Measurements from ENCODE around the gene CADPS. TPM values are rescaled to one million over a fixed set of nuclear protein-coding genes. Genes with fewer than 3 reads are reported as not detected.

The CADPS gene
- total and polyA plus RNA-seq, 8 donors, result 0.50 to 2.9 (median 2.2) TPM

DNA sequence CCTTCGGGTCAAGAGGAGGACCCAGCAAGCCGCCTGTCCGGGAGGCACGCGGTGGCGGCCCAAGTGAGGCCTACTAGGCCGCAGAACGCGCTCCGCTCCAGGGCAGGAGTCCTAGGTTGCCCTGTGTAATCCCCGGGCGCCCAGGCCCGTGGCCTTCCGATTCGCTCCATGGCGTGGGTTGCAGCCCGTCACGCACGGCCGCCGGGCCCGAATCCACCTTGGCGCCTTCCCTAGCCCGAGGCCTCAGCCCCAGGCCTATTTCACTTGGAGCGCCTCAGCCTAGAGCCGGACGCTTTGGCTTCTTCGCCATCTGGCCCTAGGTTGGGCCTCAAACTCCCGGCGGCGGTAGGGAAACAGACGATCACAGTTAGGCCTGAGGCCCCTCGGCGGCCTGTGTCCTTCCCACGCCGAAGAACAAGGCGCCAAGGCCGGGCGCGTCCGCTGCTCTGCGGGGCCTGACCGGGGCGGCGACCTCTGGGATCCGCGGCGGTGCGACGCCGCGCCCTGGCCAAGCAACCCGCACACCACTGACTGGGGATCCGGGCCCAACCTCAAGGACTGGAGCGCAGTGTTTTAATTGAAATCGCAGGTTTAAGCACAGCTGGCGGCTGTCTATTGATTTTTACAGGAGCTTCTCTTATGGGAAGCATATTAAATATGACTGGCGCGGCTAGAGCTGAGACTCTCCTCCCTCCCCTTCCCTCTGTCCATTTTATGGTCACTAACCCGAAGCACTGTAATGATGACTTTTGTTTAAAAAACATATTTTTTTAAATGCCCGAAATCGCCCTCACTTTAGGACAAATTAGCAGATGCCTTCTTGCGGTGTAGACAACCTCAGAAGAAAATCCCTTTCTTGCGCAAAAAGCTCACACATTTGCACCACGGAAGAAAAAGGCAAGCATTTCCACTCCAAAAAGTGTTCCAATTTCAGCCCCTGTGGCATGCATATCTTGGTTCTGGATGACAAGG, 498.0 kb downstream of the CADPS start:
- DNase-seq (peak in 1 of 4 donors; percentile 59), ATAC-seq (no peak)
- intact Hi-C loops (cut with DNase I), result no loop called here
- Histone ChIP-seq H3K9me3 (no peaks in the 10 kb centered on the region), H3K27ac (no peak overlapping the region), H3K4me1 (peaks cover 0 to 13% of the 10 kb centered on the region in 2 donors), H3K4me3 (no peak overlapping the region), H3K36me3 (no peaks in the 10 kb centered on the region), H3K27me3 (peaks cover 93 to 100% of the 10 kb centered on the region in 2 donors)
- TF ChIP-seq, protein P1, sequence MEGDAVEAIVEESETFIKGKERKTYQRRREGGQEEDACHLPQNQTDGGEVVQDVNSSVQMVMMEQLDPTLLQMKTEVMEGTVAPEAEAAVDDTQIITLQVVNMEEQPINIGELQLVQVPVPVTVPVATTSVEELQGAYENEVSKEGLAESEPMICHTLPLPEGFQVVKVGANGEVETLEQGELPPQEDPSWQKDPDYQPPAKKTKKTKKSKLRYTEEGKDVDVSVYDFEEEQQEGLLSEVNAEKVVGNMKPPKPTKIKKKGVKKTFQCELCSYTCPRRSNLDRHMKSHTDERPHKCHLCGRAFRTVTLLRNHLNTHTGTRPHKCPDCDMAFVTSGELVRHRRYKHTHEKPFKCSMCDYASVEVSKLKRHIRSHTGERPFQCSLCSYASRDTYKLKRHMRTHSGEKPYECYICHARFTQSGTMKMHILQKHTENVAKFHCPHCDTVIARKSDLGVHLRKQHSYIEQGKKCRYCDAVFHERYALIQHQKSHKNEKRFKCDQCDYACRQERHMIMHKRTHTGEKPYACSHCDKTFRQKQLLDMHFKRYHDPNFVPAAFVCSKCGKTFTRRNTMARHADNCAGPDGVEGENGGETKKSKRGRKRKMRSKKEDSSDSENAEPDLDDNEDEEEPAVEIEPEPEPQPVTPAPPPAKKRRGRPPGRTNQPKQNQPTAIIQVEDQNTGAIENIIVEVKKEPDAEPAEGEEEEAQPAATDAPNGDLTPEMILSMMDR (IDR thresholded peaks at IDR 0.05), result no peak

GRCh38 chr3:62376454-62376720, 498.8 kb downstream of the CADPS start:
- H3K9me3 ChIP-seq, result no peaks in the 10 kb centered on the region
- no peaks in the 10 kb centered on the region for H3K36me3 ChIP-seq
- peaks cover 99 to 100% of the 10 kb centered on the region in 2 donors for H3K27me3 ChIP-seq
- H3K4me1 ChIP-seq, result peaks cover 0 to 17% of the 10 kb centered on the region in 2 donors
- intact Hi-C loops (cut with DNase I), result no loop called here
- TF ChIP-seq, protein P1 (IDR thresholded peaks at IDR 0.05), result no peak
- no peak for DNase-seq
- no peak overlapping the region for H3K4me3 ChIP-seq
- no peak overlapping the region for H3K27ac ChIP-seq
- ATAC-seq, result no peak

GRCh38 chr3:62375655-62376453, 499.4 kb downstream of the CADPS start:
- no peaks in the 10 kb centered on the region for H3K36me3 ChIP-seq
- H3K4me1 ChIP-seq, result peaks cover 0 to 17% of the 10 kb centered on the region in 2 donors
- ATAC-seq (no peak), DNase-seq (no peak)
- peaks cover 100% of the 10 kb centered on the region in 2 donors for H3K27me3 ChIP-seq
- no peak overlapping the region for H3K27ac ChIP-seq
- TF ChIP-seq, protein P1 (IDR thresholded peaks at IDR 0.05), result no peak
- H3K4me3 ChIP-seq, result no peak overlapping the region
- intact Hi-C loops (cut with DNase I), result no loop called here
- no peaks in the 10 kb centered on the region for H3K9me3 ChIP-seq

- intact Hi-C loops (cut with DNase I), result no loop called here
- H3K36me3 ChIP-seq, result no peaks in the 10 kb centered on the region
- H3K9me3 ChIP-seq, result no peaks in the 10 kb centered on the region
- ATAC-seq (no peak), DNase-seq (peak in 1 of 4 donors; percentile 62)
- H3K27ac ChIP-seq, result no peak overlapping the region
- H3K4me3 ChIP-seq, result peak overlapping the region in 1 of 2 donors; percentile 4
- peaks cover 0 to 19% of the 10 kb centered on the region in 2 donors for H3K4me1 ChIP-seq
- TF ChIP-seq, protein P1 (IDR thresholded peaks at IDR 0.05), result no peak
- H3K27me3 ChIP-seq, result peaks cover 100% of the 10 kb centered on the region in 2 donors
Measured at GRCh38 chr3:62374341-62375218, 500.6 kb downstream of the CADPS start.

Measured in left lung (tissue), 10 donors.